ENCODE data around the gene PTTG1IP. TPM values are rescaled to one million over a fixed set of nuclear protein-coding genes. Genes with fewer than 3 reads are reported as not detected.

PTTG1IP gene
- total RNA-seq, 1 donor, result 413 TPM

GRCh38 chr21:44887126-44887806, 13.8 kb upstream of the PTTG1IP start:
- DNase-seq (ENCODE audit: insufficient read length, low spot score, missing footprints), result peak; percentile 78
- TF ChIP-seq, protein P1, sequence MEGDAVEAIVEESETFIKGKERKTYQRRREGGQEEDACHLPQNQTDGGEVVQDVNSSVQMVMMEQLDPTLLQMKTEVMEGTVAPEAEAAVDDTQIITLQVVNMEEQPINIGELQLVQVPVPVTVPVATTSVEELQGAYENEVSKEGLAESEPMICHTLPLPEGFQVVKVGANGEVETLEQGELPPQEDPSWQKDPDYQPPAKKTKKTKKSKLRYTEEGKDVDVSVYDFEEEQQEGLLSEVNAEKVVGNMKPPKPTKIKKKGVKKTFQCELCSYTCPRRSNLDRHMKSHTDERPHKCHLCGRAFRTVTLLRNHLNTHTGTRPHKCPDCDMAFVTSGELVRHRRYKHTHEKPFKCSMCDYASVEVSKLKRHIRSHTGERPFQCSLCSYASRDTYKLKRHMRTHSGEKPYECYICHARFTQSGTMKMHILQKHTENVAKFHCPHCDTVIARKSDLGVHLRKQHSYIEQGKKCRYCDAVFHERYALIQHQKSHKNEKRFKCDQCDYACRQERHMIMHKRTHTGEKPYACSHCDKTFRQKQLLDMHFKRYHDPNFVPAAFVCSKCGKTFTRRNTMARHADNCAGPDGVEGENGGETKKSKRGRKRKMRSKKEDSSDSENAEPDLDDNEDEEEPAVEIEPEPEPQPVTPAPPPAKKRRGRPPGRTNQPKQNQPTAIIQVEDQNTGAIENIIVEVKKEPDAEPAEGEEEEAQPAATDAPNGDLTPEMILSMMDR (IDR thresholded peaks at IDR 0.05; ENCODE audit: extremely low read depth, low read depth, low read length), result no peak
- no peaks in the 10 kb centered on the region for H3K27me3 ChIP-seq (ENCODE audit: insufficient read depth, low read length)

DNA sequence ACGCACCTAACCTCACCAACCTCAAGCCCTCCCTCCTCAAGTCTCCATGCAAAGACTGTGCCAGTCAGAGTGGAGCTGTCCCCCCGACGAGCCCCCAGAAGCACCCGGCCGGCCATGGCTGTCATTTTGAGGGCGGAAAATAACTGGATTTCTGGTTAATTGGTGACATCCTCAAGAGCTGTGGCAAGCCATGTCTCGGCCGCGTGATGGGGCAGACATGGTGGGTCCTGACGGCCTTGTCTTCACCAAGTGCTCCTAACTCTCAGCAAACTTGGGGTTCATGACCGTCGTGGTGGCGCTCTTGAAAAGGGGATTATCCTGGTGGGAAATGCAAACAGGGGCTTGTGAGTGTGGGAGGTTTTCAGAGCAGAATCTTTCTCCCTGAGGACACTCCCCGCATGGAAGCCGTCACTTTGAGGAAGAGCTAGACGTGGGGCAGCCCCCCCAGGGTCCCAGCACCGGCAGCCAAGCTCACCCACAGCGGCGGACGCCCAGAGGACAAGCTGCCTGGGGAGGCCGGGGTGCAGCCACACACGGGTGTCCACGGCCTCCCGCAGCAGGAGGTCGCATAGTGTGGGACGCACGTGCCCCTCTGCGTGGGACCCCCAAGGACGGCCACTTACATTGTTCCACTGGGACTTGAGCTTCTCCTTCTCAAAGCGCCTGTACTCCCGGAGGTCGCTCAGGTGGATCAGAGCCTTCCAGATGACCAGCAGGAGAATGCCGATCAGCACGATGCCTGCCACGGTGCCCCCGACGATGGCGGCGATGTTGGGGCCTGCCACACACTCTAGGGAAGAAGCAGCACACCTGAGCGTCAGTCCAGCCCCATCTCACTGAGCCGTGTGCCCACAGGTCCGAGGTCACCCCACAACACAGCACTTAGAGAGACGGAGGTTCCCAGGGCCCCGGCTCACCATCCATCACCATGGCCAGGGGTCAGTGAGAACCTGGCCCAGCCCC, 12.9 kb upstream of the PTTG1IP start:
- H3K27me3 ChIP-seq (ENCODE audit: insufficient read depth, low read length), result no peaks in the 10 kb centered on the region
- H3K4me3 ChIP-seq (ENCODE audit: insufficient read depth, low read length), result no peak overlapping the region
- H3K9me3 ChIP-seq (ENCODE audit: low read depth, low read length), result no peaks in the 10 kb centered on the region
- no peaks in the 10 kb centered on the region for H4K20me1 ChIP-seq (ENCODE audit: insufficient read depth, low read length)
- no peak overlapping the region for H2AFZ ChIP-seq (ENCODE audit: low read length)
- TF ChIP-seq, protein P1 (IDR thresholded peaks at IDR 0.05; ENCODE audit: extremely low read depth, low read depth, low read length), result no peak
- no peaks in the 10 kb centered on the region for H3K36me3 ChIP-seq (ENCODE audit: insufficient read depth, low read length)
- no peak overlapping the region for H3K27ac ChIP-seq (ENCODE audit: low read depth, low read length)
- peak; percentile 76 for DNase-seq (ENCODE audit: insufficient read length, low spot score, missing footprints)
- no peaks in the 10 kb centered on the region for H3K79me2 ChIP-seq (ENCODE audit: insufficient read depth, low read length)
- H3K4me1 ChIP-seq (ENCODE audit: insufficient read depth, low read length), result peaks cover 8% of the 10 kb centered on the region
- no peak overlapping the region for H3K4me2 ChIP-seq (ENCODE audit: insufficient read depth, low read length)

More at GRCh38 chr21:44887126-44887806, 13.8 kb upstream of the PTTG1IP start:
- H2AFZ ChIP-seq (ENCODE audit: low read length), result no peak overlapping the region
- H3K4me1 ChIP-seq (ENCODE audit: insufficient read depth, low read length), result no peaks in the 10 kb centered on the region
- H3K4me2 ChIP-seq (ENCODE audit: insufficient read depth, low read length), result no peak overlapping the region
- no peaks in the 10 kb centered on the region for H4K20me1 ChIP-seq (ENCODE audit: insufficient read depth, low read length)
- no peaks in the 10 kb centered on the region for H3K79me2 ChIP-seq (ENCODE audit: insufficient read depth, low read length)
- H3K27ac ChIP-seq (ENCODE audit: low read depth, low read length), result no peak overlapping the region
- no peak overlapping the region for H3K4me3 ChIP-seq (ENCODE audit: insufficient read depth, low read length)
- H3K36me3 ChIP-seq (ENCODE audit: insufficient read depth, low read length), result no peaks in the 10 kb centered on the region
- H3K9me3 ChIP-seq (ENCODE audit: low read depth, low read length), result no peaks in the 10 kb centered on the region

GRCh38 chr21:44885615-44886014, 12.1 kb upstream of the PTTG1IP start:
- Histone ChIP-seq H3K4me2 (ENCODE audit: insufficient read depth, low read length) (no peak overlapping the region), H2AFZ (ENCODE audit: low read length) (no peak overlapping the region), H3K36me3 (ENCODE audit: insufficient read depth, low read length) (no peaks in the 10 kb centered on the region), H3K79me2 (ENCODE audit: insufficient read depth, low read length) (no peaks in the 10 kb centered on the region), H3K27me3 (ENCODE audit: insufficient read depth, low read length) (no peaks in the 10 kb centered on the region), H3K27ac (ENCODE audit: low read depth, low read length) (no peak overlapping the region), H3K4me1 (ENCODE audit: insufficient read depth, low read length) (peaks cover 16% of the 10 kb centered on the region), H4K20me1 (ENCODE audit: insufficient read depth, low read length) (no peaks in the 10 kb centered on the region), H3K4me3 (ENCODE audit: insufficient read depth, low read length) (no peak overlapping the region), H3K9me3 (ENCODE audit: low read depth, low read length) (no peaks in the 10 kb centered on the region)
- peak; percentile 77 for DNase-seq (ENCODE audit: insufficient read length, low spot score, missing footprints)
- TF ChIP-seq, protein P1 (IDR thresholded peaks at IDR 0.05; ENCODE audit: extremely low read depth, low read depth, low read length), result no peak

GRCh38 chr21:44884097-44884496, 10.6 kb upstream of the PTTG1IP start:
- Histone ChIP-seq H3K4me1 (ENCODE audit: insufficient read depth, low read length) (peaks cover 21% of the 10 kb centered on the region), H3K27ac (ENCODE audit: low read depth, low read length) (no peak overlapping the region), H3K4me3 (ENCODE audit: insufficient read depth, low read length) (no peak overlapping the region), H3K27me3 (ENCODE audit: insufficient read depth, low read length) (no peaks in the 10 kb centered on the region), H3K36me3 (ENCODE audit: insufficient read depth, low read length) (no peaks in the 10 kb centered on the region), H3K4me2 (ENCODE audit: insufficient read depth, low read length) (no peak overlapping the region), H4K20me1 (ENCODE audit: insufficient read depth, low read length) (no peaks in the 10 kb centered on the region), H3K9me3 (ENCODE audit: low read depth, low read length) (no peaks in the 10 kb centered on the region), H2AFZ (ENCODE audit: low read length) (no peak overlapping the region), H3K79me2 (ENCODE audit: insufficient read depth, low read length) (no peaks in the 10 kb centered on the region)
- peak; percentile 70 for DNase-seq (ENCODE audit: insufficient read length, low spot score, missing footprints)
- TF ChIP-seq, protein P1 (IDR thresholded peaks at IDR 0.05; ENCODE audit: extremely low read depth, low read depth, low read length), result no peak
